ACC112 (cell line): ENCODE data around the gene FAM8A1.
A peak's percentile ranks its signal among the peaks of the same experiment; 100 is the strongest.
"Not testable (repeated sequence)": the region's sequence is repeated elsewhere in the genome, so short reads cannot be mapped to it uniquely, and the experiment has no call there.

Source experiments
- H2AFZ ChIP-seq: fragments of 200-600 bp; sonication (generic); one replicate; pipeline ENCODE4 v1.6.0; 2017; ENCODE audit warnings: antibody characterized with exemption, low read length; ENCODE audit not compliant: unreplicated experiment
- H3K27ac ChIP-seq: fragments of 200-600 bp; sonication (generic); 2 replicates; pipeline ENCODE4 v1.5.1; 2014; ENCODE audit warnings: low read depth, mild to moderate bottlenecking, antibody characterized with exemption, low read length, moderate library complexity
- H3K27me3 ChIP-seq: fragments of 200-600 bp; sonication (generic); 2 replicates; pipeline ENCODE4 v1.6.1; 2014; ENCODE audit warnings: mild to moderate bottlenecking, antibody characterized with exemption, low read length, moderate library complexity, mixed read lengths; ENCODE audit not compliant: insufficient read depth
- H3K36me3 ChIP-seq: fragments of 200-600 bp; sonication (generic); 2 replicates; pipeline ENCODE4 v1.6.1; 2016; ENCODE audit warnings: mild to moderate bottlenecking, antibody characterized with exemption, low read length, moderate library complexity, mixed read lengths; ENCODE audit not compliant: insufficient read depth
- H3K4me1 ChIP-seq: fragments of 200-600 bp; sonication (generic); one replicate; pipeline ENCODE4 v1.6.1; 2016; ENCODE audit warnings: low read length, mixed read lengths; ENCODE audit not compliant: insufficient read depth, unreplicated experiment, control insufficient read depth
- H3K4me3 ChIP-seq: fragments of 200-600 bp; sonication (generic); 2 replicates; pipeline ENCODE4 v1.5.1; 2014; ENCODE audit warnings: mild to moderate bottlenecking, low read depth, low read length
- H3K79me2 ChIP-seq: fragments of 200-600 bp; sonication (generic); one replicate; pipeline ENCODE4 v1.6.0; 2016; ENCODE audit warnings: low read length; ENCODE audit not compliant: control insufficient read depth, unreplicated experiment, insufficient read depth

Gene FAM8A1, protein sequence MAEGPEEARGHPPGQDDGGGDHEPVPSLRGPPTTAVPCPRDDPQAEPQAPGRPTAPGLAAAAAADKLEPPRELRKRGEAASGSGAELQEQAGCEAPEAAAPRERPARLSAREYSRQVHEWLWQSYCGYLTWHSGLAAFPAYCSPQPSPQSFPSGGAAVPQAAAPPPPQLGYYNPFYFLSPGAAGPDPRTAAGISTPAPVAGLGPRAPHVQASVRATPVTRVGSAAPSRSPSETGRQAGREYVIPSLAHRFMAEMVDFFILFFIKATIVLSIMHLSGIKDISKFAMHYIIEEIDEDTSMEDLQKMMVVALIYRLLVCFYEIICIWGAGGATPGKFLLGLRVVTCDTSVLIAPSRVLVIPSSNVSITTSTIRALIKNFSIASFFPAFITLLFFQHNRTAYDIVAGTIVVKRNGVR

DNA sequence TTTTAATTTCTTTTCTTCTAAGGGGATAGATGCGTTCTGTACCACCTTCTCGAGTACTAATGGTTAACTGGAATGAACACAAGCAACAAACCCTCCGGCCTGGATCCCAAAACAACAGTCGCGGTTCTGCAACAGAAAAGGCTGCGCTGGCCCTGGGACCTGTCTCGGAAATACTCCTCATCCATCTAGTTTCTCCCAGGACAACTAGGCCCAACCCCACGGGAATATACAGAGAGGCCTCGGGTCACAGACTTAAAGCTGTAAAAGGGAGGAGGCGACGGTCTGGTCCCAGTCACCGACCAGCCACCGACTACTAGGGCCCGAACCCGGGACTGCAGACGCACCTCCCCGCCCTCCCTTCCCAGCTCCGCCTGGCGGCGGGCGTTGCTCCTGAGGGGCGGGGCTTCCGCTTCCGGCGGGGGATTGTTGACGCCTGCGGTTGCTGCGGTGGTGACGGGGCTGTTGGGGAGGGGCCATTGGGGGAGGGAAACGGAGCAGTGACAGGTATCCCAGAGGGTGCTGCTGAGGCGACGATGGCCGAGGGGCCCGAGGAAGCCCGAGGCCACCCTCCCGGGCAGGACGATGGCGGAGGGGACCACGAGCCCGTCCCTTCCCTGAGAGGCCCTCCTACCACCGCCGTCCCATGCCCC lies at the start of gene FAM8A1:
TSS of gene FAM8A1 (plus strand) at position 426 of the 650 bp plus-strand sequence. CDS start at position 534, 108 bp downstream.
- no peak within 1 kb of the TSS for H3K27ac ChIP-seq
- no peaks in the 10 kb centered on the region for H3K36me3 ChIP-seq
- H2AFZ ChIP-seq: peak within 1 kb of the TSS; percentile 95
- H3K4me3 ChIP-seq: peak within 1 kb of the TSS; percentile 89
- H3K4me1 ChIP-seq: no peaks in the 10 kb centered on the region
- peaks cover 5% of the 10 kb centered on the region for H3K79me2 ChIP-seq
- H3K27me3 ChIP-seq: no peaks in the 10 kb centered on the region

DNA sequence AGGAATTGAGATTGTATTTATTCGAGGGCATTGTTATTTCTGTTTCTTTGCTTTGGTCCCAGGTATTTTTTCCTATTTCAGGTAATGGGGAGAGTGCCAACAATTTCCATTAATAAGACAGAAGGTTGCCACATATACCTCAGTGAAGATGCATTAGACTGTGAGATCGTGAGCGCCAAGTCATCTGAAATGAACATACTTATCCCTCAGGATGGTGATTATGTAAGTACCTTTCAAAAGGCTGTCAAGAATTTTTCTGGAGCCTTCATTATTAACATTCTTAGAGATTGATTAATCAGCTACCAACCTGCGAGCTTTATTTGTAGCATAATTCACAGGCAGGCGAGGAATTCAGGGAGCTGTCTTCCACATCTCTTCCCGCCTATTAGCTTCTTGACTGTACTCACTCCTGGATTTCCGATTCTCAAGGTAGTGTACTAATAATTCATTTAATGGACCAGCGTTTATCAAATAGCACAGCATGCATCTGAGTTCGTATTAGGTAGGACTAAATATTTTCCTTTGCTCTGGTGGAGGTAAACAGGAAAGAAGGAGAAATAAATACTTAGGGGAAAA lies 48.6 kb upstream of the FAM8A1 start:
- no peaks in the 10 kb centered on the region for H3K79me2 ChIP-seq

DNA sequence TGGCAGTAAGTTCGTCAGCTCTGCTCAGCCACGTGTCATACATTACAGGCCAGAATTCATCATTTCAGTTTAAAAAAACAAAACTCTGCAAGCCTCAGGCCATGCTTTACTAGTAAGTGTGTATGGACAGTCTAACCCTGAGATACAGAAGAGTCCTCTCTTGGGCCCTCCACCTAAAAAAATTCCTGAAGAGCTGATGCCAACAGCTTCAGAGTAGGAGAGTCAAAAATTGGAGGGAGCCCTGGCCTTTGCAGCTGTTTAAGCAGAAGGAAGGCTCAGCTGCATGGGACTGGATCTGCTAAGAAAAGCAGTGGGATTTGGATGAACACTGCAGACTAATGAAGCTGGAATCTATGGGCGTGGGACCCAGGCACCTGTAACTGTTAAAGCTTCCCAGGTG lies 47.2 kb upstream of the FAM8A1 start:
- Histone ChIP-seq H2AFZ (no peak overlapping the region), H3K4me1 (no peaks in the 10 kb centered on the region), H3K79me2 (no peaks in the 10 kb centered on the region), H3K4me3 (no peak overlapping the region), H3K27me3 (no peaks in the 10 kb centered on the region), H3K36me3 (no peaks in the 10 kb centered on the region), H3K27ac (no peak overlapping the region)

More for the DNA sequence above, 48.6 kb upstream of the FAM8A1 start:
- Histone ChIP-seq H3K4me3 (no peak overlapping the region), H3K4me1 (no peaks in the 10 kb centered on the region), H3K36me3 (no peaks in the 10 kb centered on the region), H3K27me3 (no peaks in the 10 kb centered on the region), H2AFZ (no peak overlapping the region), H3K27ac (no peak overlapping the region)

DNA sequence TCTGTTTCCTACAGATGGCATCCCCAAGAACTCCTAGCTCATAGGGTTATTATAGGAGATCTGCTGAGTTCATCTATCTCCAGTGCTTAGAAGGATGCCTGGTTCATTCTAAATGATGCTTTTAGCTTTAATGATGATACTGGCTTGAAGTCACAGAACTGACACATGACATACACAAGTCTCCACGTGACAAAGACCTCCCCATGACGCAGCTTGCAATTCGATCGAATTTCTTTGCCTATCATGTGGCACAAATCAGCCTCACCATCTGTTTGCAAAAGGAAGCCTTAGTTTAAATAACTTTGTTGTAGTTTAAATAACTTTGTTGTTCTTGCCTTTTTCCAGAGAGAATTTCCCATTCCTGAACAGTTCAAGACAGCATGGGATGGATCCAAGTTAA lies 44.1 kb upstream of the FAM8A1 start:
- no peak overlapping the region for H3K4me3 ChIP-seq

DNA sequence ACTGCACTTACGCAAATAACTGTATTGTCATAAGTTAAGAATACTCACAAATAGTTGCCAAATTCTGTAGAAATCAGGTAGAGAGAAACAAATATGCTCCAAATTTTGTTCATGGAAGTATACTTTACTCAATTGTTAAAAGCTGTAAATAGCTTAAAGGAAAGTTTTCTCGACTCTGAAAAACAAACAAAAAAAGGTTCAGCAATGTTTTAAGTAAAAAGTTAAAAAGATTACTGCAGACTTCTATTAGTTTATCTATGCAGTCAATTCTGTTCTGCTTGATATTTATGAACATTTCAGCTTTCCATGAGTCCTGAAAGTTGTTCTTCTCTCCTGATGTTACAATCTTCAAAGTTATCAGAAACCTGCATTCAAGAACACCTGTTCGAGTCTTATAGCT lies 37.5 kb upstream of the FAM8A1 start:
- H3K4me1 ChIP-seq: no peaks in the 10 kb centered on the region
- no peaks in the 10 kb centered on the region for H3K27me3 ChIP-seq
- no peaks in the 10 kb centered on the region for H3K36me3 ChIP-seq
- no peak overlapping the region for H2AFZ ChIP-seq
- no peaks in the 10 kb centered on the region for H3K79me2 ChIP-seq
- H3K27ac ChIP-seq: no peak overlapping the region
- H3K4me3 ChIP-seq: no peak overlapping the region

More for the DNA sequence above, 44.1 kb upstream of the FAM8A1 start:
- Histone ChIP-seq H3K36me3 (no peaks in the 10 kb centered on the region), H3K79me2 (no peaks in the 10 kb centered on the region), H2AFZ (no peak overlapping the region), H3K27me3 (no peaks in the 10 kb centered on the region), H3K4me1 (no peaks in the 10 kb centered on the region), H3K27ac (no peak overlapping the region)

DNA sequence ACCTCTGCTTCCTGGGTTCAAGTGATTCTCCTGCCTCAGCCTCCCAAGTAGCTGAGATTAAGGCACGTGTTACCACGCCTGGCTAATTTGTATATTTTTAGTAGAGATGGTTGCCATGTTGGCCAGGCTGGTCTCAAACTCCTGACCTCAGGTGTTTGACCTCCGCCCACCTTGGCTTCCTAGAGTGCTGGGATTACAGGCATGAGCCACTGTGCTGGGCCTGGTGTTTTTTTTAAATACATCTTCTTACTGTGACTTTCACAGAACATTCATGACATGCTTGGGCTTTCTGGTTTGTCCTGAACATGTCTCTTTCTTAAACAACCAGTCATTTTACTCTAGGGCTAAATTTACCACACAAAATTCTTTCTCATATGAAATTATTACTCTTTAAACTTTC lies 34.7 kb upstream of the FAM8A1 start:
- Histone ChIP-seq H3K36me3 (no peaks in the 10 kb centered on the region), H3K4me1 (no peaks in the 10 kb centered on the region), H3K79me2 (no peaks in the 10 kb centered on the region), H3K4me3 (no peak overlapping the region), H3K27me3 (no peaks in the 10 kb centered on the region), H2AFZ (no peak overlapping the region), H3K27ac (no peak overlapping the region)

DNA sequence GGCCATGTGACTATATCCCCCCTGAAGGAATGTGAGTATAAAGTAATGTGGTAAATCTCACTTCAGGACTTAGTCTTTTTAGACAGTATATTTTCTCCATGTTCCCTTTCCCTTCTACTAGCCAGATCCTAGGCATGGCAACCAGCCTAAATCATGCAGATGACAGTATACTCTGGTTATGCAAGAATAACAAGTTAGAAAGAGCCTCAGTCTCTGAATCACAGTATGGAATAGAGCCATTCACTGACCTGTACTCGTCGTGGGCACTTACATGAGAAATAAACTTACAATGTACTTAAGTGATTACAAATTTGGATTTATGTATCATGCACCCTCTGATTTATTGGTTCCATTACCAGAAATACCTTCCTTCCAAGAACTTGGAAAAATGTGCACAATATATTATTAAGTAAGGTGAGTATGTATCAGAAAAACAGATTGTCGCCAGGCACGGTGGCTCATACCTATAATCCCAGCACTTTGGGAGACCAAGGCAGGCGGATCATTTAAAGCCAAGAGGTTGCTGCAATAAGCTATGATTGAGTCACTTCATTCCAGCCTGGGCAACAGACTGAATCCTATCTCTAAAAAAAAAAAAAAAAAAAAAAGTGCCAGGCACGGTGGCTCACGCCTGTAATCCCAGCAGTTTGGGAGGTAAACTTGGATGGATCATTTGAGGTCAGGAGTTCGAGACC lies 25.1 kb upstream of the FAM8A1 start:
- Histone ChIP-seq H3K4me3 (no peak overlapping the region), H3K36me3 (no peaks in the 10 kb centered on the region), H2AFZ (no peak overlapping the region), H3K4me1 (no peaks in the 10 kb centered on the region), H3K79me2 (no peaks in the 10 kb centered on the region), H3K27me3 (peaks cover 8% of the 10 kb centered on the region; the same call in 1 of the 2 replicates), H3K27ac (peak overlapping the region; percentile 42; the same call in 1 of the 2 replicates)

DNA sequence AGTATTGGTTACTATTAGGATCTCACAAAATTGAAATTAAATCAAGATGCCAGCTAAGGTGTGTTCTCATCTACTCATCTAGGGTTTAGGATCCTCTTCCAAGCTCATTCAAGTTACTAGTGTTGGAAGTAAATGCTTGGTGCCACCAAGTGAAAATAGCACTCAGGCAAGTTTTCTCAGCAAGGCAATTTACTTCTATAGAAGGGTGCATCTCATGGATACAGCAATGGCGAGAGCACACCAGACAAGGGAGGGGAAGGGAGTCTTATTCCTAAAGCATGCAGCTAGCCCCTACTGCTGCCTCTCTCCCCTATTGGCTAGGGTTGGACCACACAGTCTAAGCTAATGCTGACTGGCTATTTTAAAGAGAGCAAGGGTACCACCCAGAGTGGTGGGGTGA lies 23.0 kb upstream of the FAM8A1 start:
- no peaks in the 10 kb centered on the region for H3K79me2 ChIP-seq
- H3K4me1 ChIP-seq: no peaks in the 10 kb centered on the region
- H3K36me3 ChIP-seq: no peaks in the 10 kb centered on the region
- no peak overlapping the region for H2AFZ ChIP-seq
- H3K4me3 ChIP-seq: no peak overlapping the region
- no peak overlapping the region for H3K27ac ChIP-seq
- peaks cover 6% of the 10 kb centered on the region; the same call in 1 of the 2 replicates for H3K27me3 ChIP-seq

DNA sequence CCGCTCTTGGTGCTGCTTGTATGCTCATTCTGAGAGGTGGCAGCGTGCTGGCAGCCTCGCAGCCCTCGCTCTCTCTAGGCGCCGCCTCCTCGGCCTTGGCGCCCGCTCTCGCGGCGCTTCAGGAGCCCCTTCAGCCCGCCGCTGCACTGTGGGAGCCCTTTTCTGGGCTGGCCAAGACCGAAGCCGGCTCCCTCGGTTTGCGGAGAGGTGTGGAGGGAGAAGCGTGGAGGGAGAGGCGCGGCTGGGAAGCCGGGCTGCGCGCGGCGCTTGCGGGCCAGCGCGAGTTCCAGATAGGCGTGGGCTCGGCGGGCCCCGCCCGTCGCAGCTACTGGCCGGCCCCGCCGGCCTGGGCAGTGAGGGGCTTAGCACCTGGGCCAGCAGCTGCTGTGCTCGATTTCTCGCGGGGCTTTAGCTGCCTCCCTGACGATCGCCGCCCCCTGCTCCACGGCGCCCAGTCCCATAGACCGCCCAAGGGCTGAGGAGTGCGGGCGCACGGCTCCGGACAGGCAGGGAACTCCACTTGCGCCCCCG lies 19.5 kb upstream of the FAM8A1 start:
- Histone ChIP-seq H3K27ac (no peak overlapping the region), H2AFZ (peak overlapping the region; percentile 5), H3K4me1 (peaks cover 3% of the 10 kb centered on the region), H3K27me3 (no peaks in the 10 kb centered on the region), H3K4me3 (peak overlapping the region; percentile 78), H3K36me3 (no peaks in the 10 kb centered on the region), H3K79me2 (no peaks in the 10 kb centered on the region)

DNA sequence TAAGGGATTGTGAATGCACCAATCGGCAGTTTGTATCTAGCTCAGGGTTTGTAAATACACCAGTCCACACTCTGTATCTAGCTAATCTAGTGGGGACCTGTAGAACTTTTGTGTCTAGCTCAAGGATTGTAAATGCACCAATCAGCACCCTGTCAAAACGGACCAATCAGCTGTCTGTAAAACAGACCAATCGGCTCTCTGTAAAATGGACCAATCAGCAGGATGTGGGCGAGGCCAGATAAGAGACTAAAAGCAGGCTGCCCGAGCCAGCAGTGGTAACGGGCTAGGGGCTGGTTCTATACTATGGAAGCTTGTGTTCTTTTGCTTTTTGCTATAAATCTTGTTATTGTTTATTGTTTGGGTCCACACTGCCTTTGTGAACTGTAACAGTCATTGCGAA lies 18.8 kb upstream of the FAM8A1 start:
- H3K79me2 ChIP-seq, H3K4me3 ChIP-seq, H3K4me1 ChIP-seq, H3K36me3 ChIP-seq, H3K27ac ChIP-seq, H3K27me3 ChIP-seq, H2AFZ ChIP-seq: not testable (repeated sequence)
